Stimulated activated CD4-positive, alpha-beta T cell treated with anti-CD3 and anti-CD28 coated beads, Interleukin-12 subunit alpha, Interleukin-12 subunit beta, amount 100 ng/mL, for 48 hours (primary cell): ENCODE data around the gene FNDC3B.
"Not testable (repeated sequence)": the region's sequence is repeated elsewhere in the genome, so short reads cannot be mapped to it uniquely, and the experiment has no call there.

Experiments
- DNase-seq, 3 donors: peaks; one replicate each; pipeline ENCODE4 v3.0.0-alpha.2; 2020; ENCODE audit warnings: low read depth in 2 of 3, low spot score in 1 of 3

Gene FNDC3B

DNA sequence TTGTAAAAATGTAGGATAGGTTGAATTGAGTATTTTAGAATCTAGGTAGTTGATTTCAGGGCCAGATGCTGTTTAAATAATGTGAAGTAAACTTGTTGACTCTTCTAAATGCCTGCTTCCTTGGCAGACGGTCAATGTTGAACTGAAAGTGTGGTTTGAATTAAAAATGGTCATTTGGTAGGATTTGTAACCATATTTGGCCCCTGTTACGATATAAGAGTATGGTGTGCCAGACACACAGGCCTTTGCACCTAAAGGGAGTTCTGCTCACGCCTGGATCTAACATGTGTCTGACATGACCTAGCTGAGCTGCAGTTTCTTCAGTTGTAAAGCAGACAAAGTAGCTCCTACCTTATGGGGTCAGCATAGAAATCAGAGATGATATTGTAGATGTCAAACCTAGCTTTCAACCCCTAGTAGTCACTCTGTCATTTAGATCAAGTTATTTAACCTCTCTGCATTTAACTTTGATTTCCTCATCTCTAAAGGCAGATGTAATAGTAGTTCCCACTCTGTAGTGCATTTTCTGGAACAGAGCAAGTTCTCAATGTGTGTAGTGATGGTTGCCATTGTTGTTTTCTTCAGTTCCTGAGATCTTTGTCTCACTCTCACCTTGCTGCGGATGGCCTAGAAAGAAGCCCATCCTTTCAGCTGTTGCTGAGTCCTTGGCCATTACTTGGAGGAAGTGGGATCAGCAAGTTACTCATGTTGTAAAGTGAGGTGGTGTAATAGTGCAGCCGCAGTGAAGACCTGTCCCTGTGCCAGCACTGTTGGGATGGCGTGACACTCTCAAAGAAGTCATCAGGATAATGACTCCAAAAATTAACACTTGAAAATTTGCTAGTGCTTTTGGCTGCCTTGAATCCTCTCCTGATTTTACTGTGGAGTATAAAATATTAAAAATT, 318.7 kb downstream of the FNDC3B start:
- no peak for DNase-seq

GRCh38 chr3:172359231-172359630, 319.9 kb downstream of the FNDC3B start:
- no peak for DNase-seq

DNA sequence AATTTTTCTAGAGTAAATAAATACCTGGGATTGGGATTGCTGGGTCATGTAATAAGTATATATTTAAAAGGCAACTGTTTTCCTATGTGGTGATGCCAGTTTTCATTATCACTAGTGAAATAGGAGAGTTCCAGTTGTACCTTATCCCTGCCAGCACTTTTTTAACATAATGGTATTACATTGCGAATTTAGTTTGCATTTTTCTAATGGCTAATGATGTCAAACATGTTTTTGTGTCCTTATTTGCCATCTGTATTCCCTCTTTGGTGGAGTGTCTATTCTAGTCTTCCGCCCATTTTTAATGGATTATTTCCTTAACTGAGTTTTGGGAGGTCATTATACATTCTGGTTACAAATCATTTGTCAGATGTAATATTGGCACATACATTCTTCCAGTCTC, 320.6 kb downstream of the FNDC3B start:
- no peak for DNase-seq

DNA sequence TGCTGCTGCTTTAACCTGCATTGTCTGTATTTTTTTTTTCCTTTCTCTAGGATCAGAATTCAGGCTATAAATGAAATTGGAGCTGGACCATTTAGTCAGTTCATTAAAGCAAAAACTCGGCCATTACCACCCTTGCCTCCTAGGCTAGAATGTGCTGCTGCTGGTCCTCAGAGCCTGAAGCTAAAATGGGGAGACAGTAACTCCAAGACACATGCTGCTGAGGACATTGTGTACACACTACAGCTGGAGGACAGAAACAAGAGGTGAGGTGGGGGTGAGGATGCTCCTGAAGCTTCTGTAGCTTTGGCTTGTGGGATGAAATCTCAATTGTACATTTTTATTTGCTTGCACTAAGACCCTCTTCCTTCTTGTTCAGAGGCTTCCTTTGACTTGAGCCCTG, 323.2 kb downstream of the FNDC3B start:
- DNase-seq: no peak

DNA sequence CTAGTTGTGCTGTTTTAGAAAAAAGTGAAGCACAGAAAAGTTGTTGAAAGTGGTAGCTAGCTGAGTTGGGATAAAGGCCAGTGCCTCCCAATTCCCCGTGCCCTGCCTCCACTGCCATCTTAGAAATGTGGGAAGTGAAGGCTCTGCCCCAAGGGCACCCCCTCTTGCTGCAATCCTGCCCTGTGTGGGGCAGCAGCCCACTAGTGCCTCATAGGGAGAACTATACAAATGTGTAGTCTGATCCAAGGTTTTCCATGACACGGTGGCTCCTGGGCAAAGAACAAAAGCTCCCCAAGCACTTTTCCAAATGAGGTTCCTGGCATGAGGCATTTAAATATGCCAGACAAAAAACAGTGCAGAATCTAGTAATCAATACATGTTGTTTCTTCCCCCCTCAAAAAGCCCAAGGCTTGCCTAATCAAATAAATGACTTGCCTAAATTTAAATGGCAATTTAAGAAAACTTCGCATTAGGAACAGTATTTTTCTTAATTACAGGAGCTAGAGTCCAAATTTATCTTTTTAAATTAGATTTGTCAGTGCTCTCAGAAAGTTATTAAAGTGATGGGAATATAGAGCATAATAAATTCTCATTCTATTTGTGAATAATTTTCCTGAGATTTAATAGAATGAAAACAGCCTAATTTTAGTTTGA, 325.1 kb downstream of the FNDC3B start:
- no peak for DNase-seq

DNA sequence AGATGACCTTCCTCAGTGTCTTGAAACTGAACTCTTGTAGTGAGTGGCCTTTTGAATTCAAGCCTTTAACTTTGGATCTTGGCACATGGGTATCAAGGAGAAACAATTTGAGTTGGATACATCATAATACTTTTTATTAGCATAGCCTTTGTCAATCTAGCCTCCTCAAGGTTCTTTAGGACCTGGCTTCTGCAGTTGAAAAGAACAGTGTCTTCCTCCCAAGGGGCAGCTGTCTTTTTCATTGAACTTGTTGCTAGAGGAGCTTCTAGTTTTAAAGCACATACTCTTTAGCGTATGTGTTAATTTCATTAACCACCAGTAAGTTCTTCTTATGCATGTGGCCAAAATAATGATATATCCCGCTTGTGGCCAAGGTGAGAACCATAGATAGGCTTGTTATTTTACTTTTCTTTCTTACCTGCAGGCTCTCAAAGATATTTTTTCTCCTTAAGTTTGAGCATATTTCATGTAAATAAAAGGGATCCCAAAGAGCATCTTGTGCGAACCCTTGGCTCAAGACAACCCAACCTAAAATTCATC, 325.7 kb downstream of the FNDC3B start:
- DNase-seq: no peak

- DNase-seq: no peak
These were observed 328.1 kb downstream of the FNDC3B start for GRCh38 chr3:172367205-172368105.

- not testable (repeated sequence) for DNase-seq
These were observed 329.2 kb downstream of the FNDC3B start for GRCh38 chr3:172368556-172368955.

GRCh38 chr3:172369590-172370259, 330.3 kb downstream of the FNDC3B start:
- DNase-seq: no peak

DNA sequence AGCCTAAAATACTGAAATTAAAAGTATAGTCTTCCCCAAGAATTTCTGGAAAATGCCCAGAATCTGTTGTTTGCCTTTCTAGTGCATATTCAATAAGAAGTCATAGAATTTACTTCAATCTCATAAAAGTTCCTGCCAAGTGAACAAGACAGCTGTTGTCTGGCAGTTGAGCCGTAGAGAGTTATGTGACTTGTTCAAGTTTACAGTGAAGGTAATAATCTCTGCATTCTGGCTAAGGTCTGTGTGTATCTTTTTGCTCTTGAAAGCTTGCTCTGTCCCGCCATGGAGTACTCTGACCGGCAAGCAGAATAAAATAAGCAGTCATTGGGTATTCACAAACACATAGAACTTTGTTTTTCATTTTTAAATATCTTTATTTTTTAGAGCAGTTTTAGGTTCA, 331.0 kb downstream of the FNDC3B start:
- DNase-seq: no peak

GRCh38 chr3:172371544-172371943, 332.2 kb downstream of the FNDC3B start:
- no peak for DNase-seq

DNA sequence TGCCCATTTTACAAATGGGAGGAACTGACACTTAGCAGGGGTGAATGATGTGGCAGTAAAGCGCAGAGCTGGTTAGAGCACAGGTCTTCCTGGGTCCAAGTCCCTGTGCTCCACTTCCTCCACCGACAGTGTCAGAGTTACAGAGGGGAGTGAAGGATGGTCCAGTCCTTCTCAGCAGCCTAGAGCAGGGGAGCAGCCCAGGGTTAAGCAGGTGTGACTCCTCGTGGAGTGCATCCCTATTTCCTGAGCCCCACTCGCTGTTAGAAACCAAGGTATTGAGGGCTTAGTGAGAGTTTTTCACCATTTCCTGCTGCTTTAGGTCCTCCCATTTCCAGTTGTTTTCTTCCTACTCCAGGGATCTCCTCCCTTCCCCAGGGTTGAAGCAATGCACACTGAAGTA, 333.5 kb downstream of the FNDC3B start:
- DNase-seq: no peak

DNA sequence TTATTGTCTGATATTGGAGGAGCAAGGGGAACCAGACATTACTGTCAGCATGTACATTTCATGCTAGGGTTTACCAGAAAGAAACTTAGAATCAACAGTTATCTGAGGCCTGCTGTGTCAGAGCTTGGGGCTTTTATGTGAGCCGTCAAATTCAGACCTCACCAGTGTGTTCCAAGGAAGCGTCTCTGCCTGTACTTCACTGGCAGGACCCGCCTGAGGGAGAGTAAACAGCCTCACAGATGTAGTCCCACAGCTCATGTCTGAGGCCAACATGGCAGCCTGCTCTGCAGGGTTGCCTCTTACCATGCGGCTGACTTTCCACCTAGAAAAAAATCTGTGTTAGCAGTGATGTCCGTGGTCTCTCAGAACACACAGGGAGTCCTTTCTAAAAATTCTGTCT, 334.5 kb downstream of the FNDC3B start:
- no peak for DNase-seq

- no peak for DNase-seq
These were observed 335.9 kb downstream of the FNDC3B start for GRCh38 chr3:172375206-172375850.

- no peak for DNase-seq
These were observed 337.0 kb downstream of the FNDC3B start for GRCh38 chr3:172376402-172376801.

GRCh38 chr3:172376881-172377280, 337.5 kb downstream of the FNDC3B start:
- no peak for DNase-seq

DNA sequence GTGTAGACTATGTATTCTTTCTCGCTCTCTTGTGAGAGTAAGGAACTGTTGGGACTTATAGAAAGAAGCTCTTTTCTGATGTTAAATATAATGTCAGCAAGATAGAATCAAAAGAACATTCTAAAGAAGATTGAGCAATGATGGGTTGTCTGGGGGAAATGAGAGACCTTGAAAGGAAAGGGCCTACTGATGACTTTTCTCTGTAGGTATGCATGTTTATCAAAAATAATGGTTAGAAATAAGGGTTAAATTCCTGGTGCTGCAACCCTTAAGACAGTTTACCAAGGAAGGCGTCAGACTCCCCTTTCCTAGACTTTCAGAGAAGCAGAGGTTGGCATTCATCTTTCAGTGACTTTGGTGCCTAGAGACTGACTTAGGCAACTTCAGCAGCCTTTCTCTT, 339.1 kb downstream of the FNDC3B start:
- no peak for DNase-seq

GRCh38 chr3:172379372-172379771, 340.0 kb downstream of the FNDC3B start:
- no peak for DNase-seq

GRCh38 chr3:172380632-172381031, 341.3 kb downstream of the FNDC3B start:
- no peak for DNase-seq

DNA sequence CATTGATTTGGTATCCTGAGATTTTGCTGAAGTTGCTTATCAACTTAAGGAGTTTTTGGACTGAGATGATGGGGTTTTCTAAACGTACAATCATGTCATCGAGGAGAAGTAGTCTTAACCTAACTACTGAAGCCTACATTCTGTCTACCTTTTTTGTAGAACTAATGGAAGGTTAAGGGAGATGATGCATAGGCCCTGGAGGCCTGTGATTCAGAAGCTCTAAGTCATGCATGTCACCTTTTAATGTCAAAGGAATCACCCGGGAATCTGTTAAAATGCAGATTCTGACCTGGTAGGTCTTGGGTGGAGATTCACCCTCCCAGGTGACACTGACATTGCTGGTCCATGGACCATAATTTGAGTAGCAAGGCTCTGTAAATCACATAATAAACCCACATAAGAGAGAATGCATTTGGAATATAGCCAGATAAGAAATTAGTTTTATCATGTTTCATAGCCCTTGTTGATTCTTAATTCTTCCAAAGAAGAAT, 344.0 kb downstream of the FNDC3B start:
- DNase-seq: no peak
